HG02610 (cell line): Measurements from ENCODE around the gene DIP2C.
"Not testable (repeated sequence)": the region's sequence is repeated elsewhere in the genome, so short reads cannot be mapped to it uniquely, and the experiment has no call there.

ENCODE experiments used
- ATAC-seq: cut with Tn5 transposase; IDR thresholded peaks from one replicate; pipeline ENCODE4 v1.9.1; 2021; ENCODE audit warnings: mild to moderate bottlenecking, moderate library complexity; ENCODE audit not compliant: unreplicated experiment

DIP2C gene

GRCh38 chr10:615583-616152 lies 73.8 kb downstream of the DIP2C start:
- no peak for ATAC-seq

- no peak for ATAC-seq
These were observed 74.5 kb downstream of the DIP2C start for GRCh38 chr10:614790-615582.

GRCh38 chr10:614139-614711 lies 75.2 kb downstream of the DIP2C start:
- no peak for ATAC-seq

GRCh38 chr10:613271-614138 lies 76.0 kb downstream of the DIP2C start:
- no peak for ATAC-seq

- no peak for ATAC-seq
These were observed 76.8 kb downstream of the DIP2C start for GRCh38 chr10:612696-613095.

GRCh38 chr10:610642-611305 lies 78.7 kb downstream of the DIP2C start:
- not testable (repeated sequence) for ATAC-seq

GRCh38 chr10:609868-610545 lies 79.5 kb downstream of the DIP2C start:
- ATAC-seq: no peak

GRCh38 chr10:609262-609658 lies 80.2 kb downstream of the DIP2C start:
- no peak for ATAC-seq

GRCh38 chr10:608331-609261 lies 80.9 kb downstream of the DIP2C start:
- ATAC-seq: no peak

GRCh38 chr10:607545-608185 lies 81.8 kb downstream of the DIP2C start:
- ATAC-seq: no peak

- ATAC-seq: no peak
These were observed 82.5 kb downstream of the DIP2C start for GRCh38 chr10:606762-607544.

GRCh38 chr10:605632-606325 lies 83.7 kb downstream of the DIP2C start:
- no peak for ATAC-seq

- ATAC-seq: no peak
These were observed 84.5 kb downstream of the DIP2C start for GRCh38 chr10:604716-605631.

- no peak for ATAC-seq
These were observed 85.7 kb downstream of the DIP2C start for GRCh38 chr10:603745-604144.

- ATAC-seq: no peak
These were observed 87.0 kb downstream of the DIP2C start for GRCh38 chr10:602391-603005.

- ATAC-seq: no peak
These were observed 87.9 kb downstream of the DIP2C start for GRCh38 chr10:601660-601963.
